ENCODE results near the gene DCAF6. TPM values are rescaled to one million over a fixed set of nuclear protein-coding genes. Genes with fewer than 3 reads are reported as not detected.

DCAF6 gene
- total RNA-seq, 1 donor from 2014 or later = 28.6 TPM

DNA sequence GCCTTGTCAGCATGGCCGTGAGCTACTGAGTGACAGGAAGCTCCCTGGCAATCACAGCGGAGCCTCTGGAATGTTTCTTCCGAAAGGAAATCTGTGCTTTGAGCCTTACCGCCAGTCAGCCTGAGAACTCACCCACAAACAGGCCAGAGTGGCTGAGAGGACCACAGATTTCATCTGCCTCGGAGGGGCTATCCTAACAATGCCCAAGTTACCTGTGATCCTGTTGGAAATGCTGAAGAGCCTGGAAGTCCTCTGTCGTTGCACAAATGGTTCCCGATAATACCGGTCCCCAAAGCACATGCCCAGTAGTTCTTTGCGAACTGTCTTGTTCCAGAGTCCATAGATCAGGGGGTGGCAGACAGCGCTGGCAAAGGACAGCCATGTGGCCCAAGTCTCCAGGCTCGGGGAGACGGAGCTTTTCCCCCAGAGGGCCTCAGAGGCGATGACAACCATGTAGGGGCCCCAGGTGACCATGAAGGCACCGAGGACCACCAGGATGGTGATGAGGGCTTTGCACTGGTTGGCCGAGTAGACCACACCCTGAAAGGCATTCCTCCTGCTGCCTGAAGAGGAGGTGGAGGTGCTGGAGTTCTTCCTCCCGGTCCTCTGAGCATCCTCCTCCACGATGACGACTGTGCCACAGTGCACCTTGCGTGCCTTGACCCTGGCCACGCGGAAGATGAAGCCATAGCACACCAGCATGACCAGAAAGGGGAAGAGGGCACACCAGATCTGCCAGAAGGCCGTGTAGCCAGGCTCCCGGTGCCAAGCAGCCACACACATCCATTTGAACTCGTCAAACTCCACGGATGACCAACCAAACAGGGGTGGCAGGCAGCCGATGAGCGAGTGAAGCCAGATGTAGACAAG lies 160.0 kb downstream of the DCAF6 start:
- Histone ChIP-seq H3K27ac (no peak overlapping the region), H3K9me3 (ENCODE audit: low read depth) (no peaks in the 10 kb centered on the region), H3K27me3 (no peaks in the 10 kb centered on the region), H3K4me2 (no peak overlapping the region), H3K36me3 (no peaks in the 10 kb centered on the region), H3F3A (ENCODE audit: low read depth) (no peaks in the 10 kb centered on the region), H3K79me2 (ENCODE audit: low read depth) (no peaks in the 10 kb centered on the region), H4K20me1 (ENCODE audit: low read depth) (peaks cover 19% of the 10 kb centered on the region), H3K9ac (no peak overlapping the region), H3K4me1 (peaks cover 15% of the 10 kb centered on the region), H3K4me3 (no peak overlapping the region), H2AFZ (replicated peaks) (no peak overlapping the region)
- no peak for DNase-seq (ENCODE audit: low spot score)
- TF ChIP-seq, protein P1, sequence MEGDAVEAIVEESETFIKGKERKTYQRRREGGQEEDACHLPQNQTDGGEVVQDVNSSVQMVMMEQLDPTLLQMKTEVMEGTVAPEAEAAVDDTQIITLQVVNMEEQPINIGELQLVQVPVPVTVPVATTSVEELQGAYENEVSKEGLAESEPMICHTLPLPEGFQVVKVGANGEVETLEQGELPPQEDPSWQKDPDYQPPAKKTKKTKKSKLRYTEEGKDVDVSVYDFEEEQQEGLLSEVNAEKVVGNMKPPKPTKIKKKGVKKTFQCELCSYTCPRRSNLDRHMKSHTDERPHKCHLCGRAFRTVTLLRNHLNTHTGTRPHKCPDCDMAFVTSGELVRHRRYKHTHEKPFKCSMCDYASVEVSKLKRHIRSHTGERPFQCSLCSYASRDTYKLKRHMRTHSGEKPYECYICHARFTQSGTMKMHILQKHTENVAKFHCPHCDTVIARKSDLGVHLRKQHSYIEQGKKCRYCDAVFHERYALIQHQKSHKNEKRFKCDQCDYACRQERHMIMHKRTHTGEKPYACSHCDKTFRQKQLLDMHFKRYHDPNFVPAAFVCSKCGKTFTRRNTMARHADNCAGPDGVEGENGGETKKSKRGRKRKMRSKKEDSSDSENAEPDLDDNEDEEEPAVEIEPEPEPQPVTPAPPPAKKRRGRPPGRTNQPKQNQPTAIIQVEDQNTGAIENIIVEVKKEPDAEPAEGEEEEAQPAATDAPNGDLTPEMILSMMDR (IDR thresholded peaks at IDR 0.05) = no peak
- no peak for TF ChIP-seq EZH2 (IDR thresholded peaks at IDR 0.05)
- no peak for TF ChIP-seq EZH2phosphoT487 (IDR thresholded peaks at IDR 0.05)
- no peak overlapping the region for H3K4me3 Mint-ChIP-seq
- no peaks in the 10 kb centered on the region for H3K9me3 Mint-ChIP-seq
- peaks cover 6% of the 10 kb centered on the region for H3K27me3 Mint-ChIP-seq (ENCODE audit: insufficient read depth, low read depth)
- peaks cover 44% of the 10 kb centered on the region for H3K36me3 Mint-ChIP-seq
- no peak overlapping the region for H3K27ac Mint-ChIP-seq
- peaks cover 8% of the 10 kb centered on the region for H3K4me1 Mint-ChIP-seq

- H3K36me3 Mint-ChIP-seq = peaks cover 50% of the 10 kb centered on the region
- no peaks in the 10 kb centered on the region for H3K9me3 ChIP-seq (ENCODE audit: low read depth)
- H3K27ac ChIP-seq = no peak overlapping the region
- no peak overlapping the region for H2AFZ ChIP-seq (replicated peaks)
- H3K27me3 Mint-ChIP-seq (ENCODE audit: insufficient read depth, low read depth) = peaks cover 6% of the 10 kb centered on the region
- peaks cover 7% of the 10 kb centered on the region for H4K20me1 ChIP-seq (ENCODE audit: low read depth)
- H3K27me3 ChIP-seq = no peaks in the 10 kb centered on the region
- no peak for DNase-seq (ENCODE audit: low spot score)
- no peak overlapping the region for H3K4me3 Mint-ChIP-seq
- no peak overlapping the region for H3K27ac Mint-ChIP-seq
- no peak overlapping the region for H3K4me3 ChIP-seq
- H3K36me3 ChIP-seq = no peaks in the 10 kb centered on the region
- H3K9me3 Mint-ChIP-seq = no peaks in the 10 kb centered on the region
- TF ChIP-seq EZH2phosphoT487 (IDR thresholded peaks at IDR 0.05) (no peak), EZH2 (IDR thresholded peaks at IDR 0.05) (no peak)
- TF ChIP-seq, protein P1 (IDR thresholded peaks at IDR 0.05) = no peak
- H3F3A ChIP-seq (ENCODE audit: low read depth) = no peaks in the 10 kb centered on the region
- H3K4me1 Mint-ChIP-seq = no peaks in the 10 kb centered on the region
- no peak overlapping the region for H3K9ac ChIP-seq
- no peak overlapping the region for H3K4me2 ChIP-seq
- H3K4me1 ChIP-seq = peaks cover 3% of the 10 kb centered on the region
- no peaks in the 10 kb centered on the region for H3K79me2 ChIP-seq (ENCODE audit: low read depth)
Measured at GRCh38 chr1:168097921-168098528, 161.5 kb downstream of the DCAF6 start.

- no peak for DNase-seq (ENCODE audit: low spot score)
- no peaks in the 10 kb centered on the region for H3K79me2 ChIP-seq (ENCODE audit: low read depth)
- no peaks in the 10 kb centered on the region for H3K4me1 Mint-ChIP-seq
- H3K36me3 ChIP-seq = no peaks in the 10 kb centered on the region
- no peak overlapping the region for H3K4me2 ChIP-seq
- TF ChIP-seq EZH2 (IDR thresholded peaks at IDR 0.05) = no peak
- TF ChIP-seq, protein P1 (IDR thresholded peaks at IDR 0.05) = no peak
- no peak for TF ChIP-seq EZH2phosphoT487 (IDR thresholded peaks at IDR 0.05)
- H2AFZ ChIP-seq (replicated peaks) = no peak overlapping the region
- H3K9me3 ChIP-seq (ENCODE audit: low read depth) = no peaks in the 10 kb centered on the region
- peaks cover 50% of the 10 kb centered on the region for H3K36me3 Mint-ChIP-seq
- H3K9ac ChIP-seq = no peak overlapping the region
- H3K4me1 ChIP-seq = no peaks in the 10 kb centered on the region
- no peaks in the 10 kb centered on the region for H3K27me3 ChIP-seq
- H4K20me1 ChIP-seq (ENCODE audit: low read depth) = peaks cover 3% of the 10 kb centered on the region
- no peak overlapping the region for H3K4me3 Mint-ChIP-seq
- H3F3A ChIP-seq (ENCODE audit: low read depth) = no peaks in the 10 kb centered on the region
- no peak overlapping the region for H3K4me3 ChIP-seq
- H3K27ac ChIP-seq = no peak overlapping the region
- H3K27ac Mint-ChIP-seq = no peak overlapping the region
- no peaks in the 10 kb centered on the region for H3K9me3 Mint-ChIP-seq
- H3K27me3 Mint-ChIP-seq (ENCODE audit: insufficient read depth, low read depth) = peaks cover 6% of the 10 kb centered on the region
Measured at GRCh38 chr1:168098534-168099320, 162.2 kb downstream of the DCAF6 start.
